ENCODE data around the gene LIPG. TPM values are rescaled to one million over a fixed set of nuclear protein-coding genes. Genes with fewer than 3 reads are reported as not detected.
A peak's percentile ranks its signal among the peaks of the same experiment; 100 is the strongest.

The LIPG gene
- polyA plus RNA-seq, 2 of the 4 experiments (the other 2 are of a cell fraction) = 0.36 to 0.65 TPM

DNA sequence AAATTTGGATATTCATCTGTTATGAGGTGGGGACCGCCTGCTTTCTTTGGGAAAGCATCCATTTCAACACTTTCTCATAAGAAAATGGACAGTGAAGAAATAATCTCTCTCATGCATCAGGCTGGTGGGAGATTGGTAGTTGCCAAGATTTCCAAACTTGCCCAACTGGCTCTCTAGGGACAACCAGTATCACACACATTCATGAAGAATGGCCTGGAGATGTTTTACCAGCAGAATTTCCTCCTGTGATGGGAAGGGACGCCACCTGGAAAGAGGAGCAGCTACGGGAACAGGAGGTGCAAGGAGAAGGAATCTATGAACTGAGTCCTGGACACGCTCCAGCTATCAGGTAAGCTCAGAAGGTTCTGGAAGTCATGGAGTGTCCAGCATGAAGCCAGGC, 39.4 kb downstream of the LIPG start:
- no peak overlapping the region for H3K4me3 ChIP-seq
- ChIA-PET CTCF (interaction anchor here (0.6 to 1.1 kb wide), 2 partner anchors 257 to 261 kb away, joined by 3 to 5 read pairs; no protein-coding TSS in a partner anchor), POLR2A (no interaction called here)
- H3K4me1 ChIP-seq = no peaks in the 10 kb centered on the region
- FAIRE-seq = no peak
- peaks cover 6% of the 10 kb centered on the region; the same call in 1 of the 3 replicates for H3K9me3 ChIP-seq
- no peak overlapping the region for H3K27ac ChIP-seq
- no peak for DNase-seq (ENCODE audit: low read depth in 1 of 2, low spot score in 1 of 2)
- TF ChIP-seq, protein P1, sequence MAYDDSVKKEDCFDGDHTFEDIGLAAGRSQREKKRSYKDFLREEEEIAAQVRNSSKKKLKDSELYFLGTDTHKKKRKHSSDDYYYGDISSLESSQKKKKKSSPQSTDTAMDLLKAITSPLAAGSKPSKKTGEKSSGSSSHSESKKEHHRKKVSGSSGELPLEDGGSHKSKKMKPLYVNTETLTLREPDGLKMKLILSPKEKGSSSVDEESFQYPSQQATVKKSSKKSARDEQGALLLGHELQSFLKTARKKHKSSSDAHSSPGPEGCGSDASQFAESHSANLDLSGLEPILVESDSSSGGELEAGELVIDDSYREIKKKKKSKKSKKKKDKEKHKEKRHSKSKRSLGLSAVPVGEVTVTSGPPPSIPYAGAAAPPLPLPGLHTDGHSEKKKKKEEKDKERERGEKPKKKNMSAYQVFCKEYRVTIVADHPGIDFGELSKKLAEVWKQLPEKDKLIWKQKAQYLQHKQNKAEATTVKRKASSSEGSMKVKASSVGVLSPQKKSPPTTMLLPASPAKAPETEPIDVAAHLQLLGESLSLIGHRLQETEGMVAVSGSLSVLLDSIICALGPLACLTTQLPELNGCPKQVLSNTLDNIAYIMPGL (CRISPR knock-in tag; IDR thresholded peaks at IDR 0.05; ENCODE audit: borderline replicate concordance) = no peak
- TF ChIP-seq POLR2A (IDR thresholded peaks at IDR 0.05; ENCODE audit: low read length) = no peak
- no peak for TF ChIP-seq ZC3H11A (IDR thresholded peaks at IDR 0.05)
- TF ChIP-seq HOXA7 (CRISPR knock-in tag; IDR thresholded peaks at IDR 0.05) = no peak
- TF ChIP-seq FOXS1 (CRISPR knock-in tag; IDR thresholded peaks at IDR 0.05) = no peak
- no peak for TF ChIP-seq JUN (IDR thresholded peaks at IDR 0.05)
- 33% methylated on average over 4 of the region's 4 CpGs for WGBS (ENCODE audit: missing lambda C conversion rate)
- no peak overlapping the region for H3K4me2 ChIP-seq
- no peak for ATAC-seq

DNA sequence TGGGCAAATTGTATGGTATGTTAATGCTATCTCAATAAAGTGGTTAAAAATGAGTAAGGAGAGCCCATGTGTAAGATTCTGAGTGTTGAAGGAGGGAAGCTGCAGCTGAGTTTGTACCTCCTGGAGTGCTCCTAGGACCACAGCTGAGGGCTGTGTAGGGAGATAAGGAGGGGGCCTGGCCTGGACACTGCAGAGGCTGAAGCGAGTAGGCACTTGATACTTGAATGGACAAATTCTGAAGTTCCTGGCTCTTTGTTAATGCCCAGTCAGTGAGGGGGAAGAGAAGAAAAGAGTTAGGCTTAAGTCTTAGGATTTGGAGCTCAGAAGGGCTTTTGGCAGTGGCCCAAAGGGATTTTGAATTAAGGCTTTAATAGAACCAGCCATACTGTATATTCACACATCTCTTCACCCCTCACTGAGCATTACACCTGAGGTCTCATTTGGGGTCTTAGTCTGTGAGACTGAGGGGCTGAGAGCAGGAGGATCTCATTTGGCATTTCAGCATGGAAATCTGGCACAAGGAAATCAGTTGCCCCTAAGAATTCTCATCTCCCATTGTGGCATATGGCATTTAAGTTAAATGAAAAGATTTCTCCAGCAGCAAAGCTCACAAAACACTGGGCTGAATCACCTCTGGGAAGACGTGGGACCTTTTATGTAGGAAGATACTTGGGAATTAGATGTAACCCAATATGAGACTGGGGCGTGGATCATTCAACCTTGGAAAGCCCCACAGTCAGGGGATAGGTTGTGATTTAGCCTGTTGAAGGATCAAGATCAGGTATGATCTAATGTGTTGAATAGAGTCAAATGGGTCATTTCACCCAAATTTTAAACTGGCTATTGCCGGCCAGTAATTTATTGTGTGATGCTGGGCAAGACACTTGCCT, 46.8 kb downstream of the LIPG start:
- CTCF ChIA-PET = interaction anchor here (0.7 to 1.2 kb wide), 3 partner anchors 11 to 254 kb away, joined by 3 to 4 read pairs (median 3); no protein-coding TSS in a partner anchor

DNA sequence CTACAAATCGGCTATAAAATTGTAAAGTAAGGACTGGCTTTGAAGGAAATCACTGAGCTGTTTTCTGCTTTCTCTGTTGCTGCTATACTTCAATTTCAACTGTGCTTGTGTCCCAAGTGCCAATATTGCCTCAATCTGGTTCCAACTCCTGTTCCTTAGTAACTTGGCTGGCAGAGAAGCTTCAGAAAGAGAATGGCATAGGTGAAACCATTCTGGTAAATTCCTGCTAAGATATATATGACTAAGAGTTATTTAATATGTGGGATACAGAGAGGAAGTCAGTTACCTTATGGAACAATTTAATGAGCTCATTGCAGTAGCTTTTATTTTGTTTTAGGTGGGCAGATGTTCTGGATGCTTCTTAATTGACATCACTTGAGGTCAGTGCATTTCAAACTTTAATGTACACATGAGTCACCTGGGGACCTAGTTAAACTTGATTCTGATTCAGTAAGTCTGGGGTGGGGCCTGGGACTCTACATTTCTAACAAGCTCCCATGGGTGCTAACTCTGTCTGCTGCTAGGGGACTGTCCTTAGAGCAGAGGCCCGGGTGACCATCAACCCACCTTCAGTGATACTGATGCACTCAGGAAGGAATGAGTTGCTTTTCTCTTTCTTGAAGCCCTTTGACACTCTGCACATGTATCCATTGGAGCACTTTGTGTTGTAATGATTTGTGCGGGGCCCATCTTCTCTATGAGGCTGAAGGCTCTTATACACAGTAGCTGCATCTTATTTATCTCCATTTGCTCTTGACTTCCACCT, 47.6 kb downstream of the LIPG start:
- ChIA-PET CTCF (interaction anchor here (0.7 to 1.2 kb wide), 3 partner anchors 10 to 253 kb away, joined by 3 to 4 read pairs (median 3); no protein-coding TSS in a partner anchor), POLR2A (no interaction called here)
- Histone ChIP-seq H3K9me3 (peaks cover 6% of the 10 kb centered on the region; the same call in 1 of the 3 replicates), H3K4me2 (no peak overlapping the region), H3K4me1 (0 out of 3 replicates have a peak, but pooled peaks cover 6% of the 10 kb centered on the region), H3K27ac (no peak overlapping the region), H3K4me3 (no peak overlapping the region)
- WGBS (ENCODE audit: missing lambda C conversion rate) = 69% methylated on average over 3 of the region's 3 CpGs
- no peak for ATAC-seq
- DNase-seq (ENCODE audit: low read depth in 1 of 2, low spot score in 1 of 2) = peak in 1 of 2 experiments; percentile 2
- FAIRE-seq = no peak
- TF ChIP-seq, protein P2, sequence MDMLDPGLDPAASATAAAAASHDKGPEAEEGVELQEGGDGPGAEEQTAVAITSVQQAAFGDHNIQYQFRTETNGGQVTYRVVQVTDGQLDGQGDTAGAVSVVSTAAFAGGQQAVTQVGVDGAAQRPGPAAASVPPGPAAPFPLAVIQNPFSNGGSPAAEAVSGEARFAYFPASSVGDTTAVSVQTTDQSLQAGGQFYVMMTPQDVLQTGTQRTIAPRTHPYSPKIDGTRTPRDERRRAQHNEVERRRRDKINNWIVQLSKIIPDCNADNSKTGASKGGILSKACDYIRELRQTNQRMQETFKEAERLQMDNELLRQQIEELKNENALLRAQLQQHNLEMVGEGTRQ (IDR thresholded peaks at IDR 0.05) = no peak
- TF ChIP-seq ESRRA (IDR thresholded peaks at IDR 0.05; ENCODE audit: borderline replicate concordance, low read length) = no peak
- TF ChIP-seq FOXS1 (CRISPR knock-in tag; IDR thresholded peaks at IDR 0.05) = no peak
- TF ChIP-seq, protein P3, sequence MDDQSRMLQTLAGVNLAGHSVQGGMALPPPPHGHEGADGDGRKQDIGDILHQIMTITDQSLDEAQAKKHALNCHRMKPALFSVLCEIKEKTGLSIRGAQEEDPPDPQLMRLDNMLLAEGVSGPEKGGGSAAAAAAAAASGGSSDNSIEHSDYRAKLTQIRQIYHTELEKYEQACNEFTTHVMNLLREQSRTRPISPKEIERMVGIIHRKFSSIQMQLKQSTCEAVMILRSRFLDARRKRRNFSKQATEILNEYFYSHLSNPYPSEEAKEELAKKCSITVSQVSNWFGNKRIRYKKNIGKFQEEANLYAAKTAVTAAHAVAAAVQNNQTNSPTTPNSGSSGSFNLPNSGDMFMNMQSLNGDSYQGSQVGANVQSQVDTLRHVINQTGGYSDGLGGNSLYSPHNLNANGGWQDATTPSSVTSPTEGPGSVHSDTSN (IDR thresholded peaks at IDR 0.05) = no peak
- TF ChIP-seq MAFK (IDR thresholded peaks at IDR 0.05; ENCODE audit: partially characterized antibody) = no peak
- TF ChIP-seq CHD4 (IDR thresholded peaks at IDR 0.05; ENCODE audit: borderline replicate concordance) = no peak
- TF ChIP-seq RNF2 (IDR thresholded peaks at IDR 0.05; ENCODE audit: borderline replicate concordance, low read depth) = no peak
- TF ChIP-seq POLR2A (IDR thresholded peaks at IDR 0.05; ENCODE audit: low read length) = no peak
- no peak for TF ChIP-seq CBX8 (IDR thresholded peaks at IDR 0.05)
- no peak for TF ChIP-seq EHMT2 (IDR thresholded peaks at IDR 0.05; ENCODE audit: low read depth)
- TF ChIP-seq CEBPB (IDR thresholded peaks at IDR 0.05) = no peak
- TF ChIP-seq TFCP2L1 (CRISPR knock-in tag; IDR thresholded peaks at IDR 0.05) = no peak
- no peak for TF ChIP-seq HDAC2 (IDR thresholded peaks at IDR 0.05)
- TF ChIP-seq, protein P4, sequence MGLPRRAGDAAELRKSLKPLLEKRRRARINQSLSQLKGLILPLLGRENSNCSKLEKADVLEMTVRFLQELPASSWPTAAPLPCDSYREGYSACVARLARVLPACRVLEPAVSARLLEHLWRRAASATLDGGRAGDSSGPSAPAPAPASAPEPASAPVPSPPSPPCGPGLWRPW (IDR thresholded peaks at IDR 0.05) = no peak
- TF ChIP-seq FOSB (CRISPR knock-in tag; IDR thresholded peaks at IDR 0.05) = no peak
- TF ChIP-seq JUN (IDR thresholded peaks at IDR 0.05) = no peak

More for the DNA sequence above, 46.8 kb downstream of the LIPG start:
- no peak for ATAC-seq
- Histone ChIP-seq H3K27ac (no peak overlapping the region), H3K4me1 (0 out of 3 replicates have a peak, but pooled peaks cover 6% of the 10 kb centered on the region), H3K9me3 (peaks cover 6% of the 10 kb centered on the region; the same call in 1 of the 3 replicates), H3K4me2 (no peak overlapping the region), H3K4me3 (no peak overlapping the region)
- POLR2A ChIA-PET = no interaction called here
- DNase-seq (ENCODE audit: low read depth in 1 of 2, low spot score in 1 of 2) = no peak
- WGBS (ENCODE audit: missing lambda C conversion rate) = 65% methylated on average over 4 of the region's 4 CpGs
- TF ChIP-seq HOXA7 (CRISPR knock-in tag; IDR thresholded peaks at IDR 0.05) (no peak), RFX5 (IDR thresholded peaks at IDR 0.05) (no peak), HOXB5 (CRISPR knock-in tag; IDR thresholded peaks at IDR 0.05) (no peak)
- TF ChIP-seq, protein P5, sequence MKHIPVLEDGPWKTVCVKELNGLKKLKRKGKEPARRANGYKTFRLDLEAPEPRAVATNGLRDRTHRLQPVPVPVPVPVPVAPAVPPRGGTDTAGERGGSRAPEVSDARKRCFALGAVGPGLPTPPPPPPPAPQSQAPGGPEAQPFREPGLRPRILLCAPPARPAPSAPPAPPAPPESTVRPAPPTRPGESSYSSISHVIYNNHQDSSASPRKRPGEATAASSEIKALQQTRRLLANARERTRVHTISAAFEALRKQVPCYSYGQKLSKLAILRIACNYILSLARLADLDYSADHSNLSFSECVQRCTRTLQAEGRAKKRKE (CRISPR knock-in tag; IDR thresholded peaks at IDR 0.05; ENCODE audit: low read depth) = no peak
- TF ChIP-seq, protein P2 (IDR thresholded peaks at IDR 0.05) = no peak
- FAIRE-seq = no peak

All from A549 (cell line).